SK-N-SH (cell line): ENCODE results near the gene AGMO. TPM values are rescaled to one million over a fixed set of nuclear protein-coding genes. Genes with fewer than 3 reads are reported as not detected.

Source experiments
- CTCF ChIA-PET: fragments of 300-600, 350-600 bp; formaldehyde crosslinking; extraction: SDS; loops from one replicate; lab custom pipeline; 2021; lab: Yijun Ruan, JAX
- POLR2A ChIA-PET: fragments of 350-600 bp; sonication (Branson Sonifier 250); formaldehyde crosslinking; extraction: SDS; loops from one replicate; lab custom pipeline; 2020; ENCODE audit warnings: antibody characterized with exemption, inconsistent platforms; lab: Yijun Ruan, JAX
- DNase-seq: peaks from one replicate; pipeline ENCODE4 v3.0.0; 2012
- H2AFZ ChIP-seq: fragments of 200-600 bp; sonication (generic); 2 replicates; pipeline ENCODE4 v1.8.1; 2016; ENCODE audit warnings: antibody characterized with exemption, mild to moderate bottlenecking, low read depth
- H3F3A ChIP-seq: fragments of 200-600 bp; sonication (generic); replicated peaks from 2 replicates; pipeline ENCODE3; 2016; ENCODE audit warnings: antibody characterized with exemption, mild to moderate bottlenecking; ENCODE audit not compliant: insufficient read depth
- H3K27ac ChIP-seq, 2 experiments: fragments of 200-500 bp in 1 of 2; fragments of 200-600 bp in 1 of 2; sonication (Bioruptor generic) in 1 of 2; sonication (generic), shearing (Covaris generic) in 1 of 2; 2 replicates each; pipeline versions ENCODE4 v1.5.1 to v1.6.1; 2014 to 2016; ENCODE audit warnings: low read depth in 2 of 2, inconsistent platforms in 1 of 2, low read length in 1 of 2, mild to moderate bottlenecking in 1 of 2, mixed read lengths in 1 of 2
- H3K27me3 ChIP-seq: fragments of 200-600 bp; sonication (generic), shearing (Covaris generic); 2 replicates; pipeline ENCODE4 v1.6.1; 2016; ENCODE audit warnings: mixed run types; ENCODE audit not compliant: insufficient read depth
- H3K36me3 ChIP-seq, 2 experiments: fragments of 200-500 bp in 1 of 2; fragments of 200-600 bp in 1 of 2; sonication (Bioruptor generic) in 1 of 2; sonication (generic) in 1 of 2; replicated peaks in 1 of 2; 2 replicates each; pipeline versions ENCODE3 to v1.5.1; 2014 to 2016; ENCODE audit warnings: low read length in 1 of 2, mild to moderate bottlenecking in 1 of 2; ENCODE audit not compliant: insufficient read depth in 2 of 2, control insufficient read depth in 1 of 2
- H3K4me1 ChIP-seq, 2 experiments: fragments of 200-500 bp in 1 of 2; fragments of 200-600 bp in 1 of 2; sonication (Bioruptor generic) in 1 of 2; sonication (generic), shearing (Covaris generic) in 1 of 2; 2 replicates each; pipeline versions ENCODE4 v1.5.1 to v1.6.1; 2014 to 2016; ENCODE audit warnings: low read depth in 1 of 2, low read length in 1 of 2, mixed run types in 1 of 2; ENCODE audit not compliant: insufficient read depth in 2 of 2, control insufficient read depth in 1 of 2
- H3K4me2 ChIP-seq: fragments of 200-600 bp; sonication (generic), shearing (Covaris generic); 2 replicates; pipeline ENCODE4 v1.6.1; 2017; ENCODE audit warnings: mixed run types
- H3K4me3 ChIP-seq, 2 experiments: fragments of 200-500 bp in 1 of 2; fragments of 200-600 bp in 1 of 2; sonication (Bioruptor generic) in 1 of 2; sonication (generic), shearing (Covaris generic) in 1 of 2; 2 replicates each; pipeline versions ENCODE4 v1.5.1 to v1.8.1; 2014 to 2016; ENCODE audit warnings: low read depth in 2 of 2, inconsistent platforms in 1 of 2, low read length in 1 of 2, mild to moderate bottlenecking in 1 of 2, mixed read lengths in 1 of 2, moderate library complexity in 1 of 2
- H3K79me2 ChIP-seq: fragments of 200-600 bp; sonication (generic); 2 replicates; pipeline ENCODE4 v1.8.1; 2017; ENCODE audit warnings: mild to moderate bottlenecking; ENCODE audit not compliant: insufficient read depth
- H3K9ac ChIP-seq: fragments of 200-600 bp; sonication (generic); 2 replicates; pipeline ENCODE4 v1.6.1; 2017; ENCODE audit warnings: mixed run types
- H3K9me2 ChIP-seq: fragments of 200-600 bp; sonication (generic); 2 replicates; pipeline ENCODE4 v1.6.1; 2017; ENCODE audit warnings: mixed run types
- H3K9me3 ChIP-seq: fragments of 200-600 bp; sonication (generic); 2 replicates; pipeline ENCODE4 v1.6.1; 2017; ENCODE audit warnings: mixed run types, mild to moderate bottlenecking, moderate library complexity
- H4K20me1 ChIP-seq: fragments of 200-600 bp; sonication (generic); 2 replicates; pipeline ENCODE4 v1.6.1; 2017; ENCODE audit warnings: mild to moderate bottlenecking, mixed run types; ENCODE audit not compliant: insufficient read depth
- ELF1 ChIP-seq: IDR thresholded peaks from 2 replicates; pipeline ENCODE4 v1.4.0; 2012
- FOSL2 ChIP-seq: IDR thresholded peaks from 2 replicates; pipeline ENCODE4 v1.4.0; 2012; ENCODE audit warnings: low read depth, mild to moderate bottlenecking, moderate library complexity, borderline replicate concordance
- IRF3 ChIP-seq: fragments of 150-350 bp; IDR thresholded peaks from 2 replicates; pipeline ENCODE4 v1.6.1; 2016; ENCODE audit warnings: mild to moderate bottlenecking, low read depth, low read length
- JUND ChIP-seq: IDR thresholded peaks from 2 replicates; pipeline ENCODE4 v1.4.0; 2012
- NFIC ChIP-seq: IDR thresholded peaks from 2 replicates; pipeline ENCODE4 v1.4.0; 2012; ENCODE audit warnings: borderline replicate concordance
- PBX3 ChIP-seq: IDR thresholded peaks from 2 replicates; pipeline ENCODE4; 2012
- POLR2AphosphoS5 ChIP-seq: IDR thresholded peaks from 2 replicates; pipeline ENCODE4 v1.6.1; 2012; ENCODE audit warnings: low read depth, low read length
- RAD21 ChIP-seq: IDR thresholded peaks from 2 replicates; pipeline ENCODE4 v1.6.1; 2012; ENCODE audit warnings: mild to moderate bottlenecking, low read length
- RCOR1 ChIP-seq: fragments of 150-350 bp; IDR thresholded peaks from 2 replicates; pipeline ENCODE4 v1.6.1; 2017; ENCODE audit warnings: antibody characterized with exemption, low read length
- RXRA ChIP-seq: IDR thresholded peaks from 2 replicates; pipeline ENCODE4 v1.4.0; 2012; ENCODE audit warnings: low read depth, mild to moderate bottlenecking, borderline replicate concordance
- SIN3A ChIP-seq: IDR thresholded peaks from 2 replicates; pipeline ENCODE4 v1.6.1; 2012; ENCODE audit warnings: low read depth, mild to moderate bottlenecking, low read length, moderate library complexity, borderline replicate concordance
- SMC3 ChIP-seq: IDR thresholded peaks from 2 replicates; pipeline ENCODE4 v1.6.1; 2012; ENCODE audit warnings: low read depth, low read length, improper control_type of control experiment
- TAF1 ChIP-seq: IDR thresholded peaks from 2 replicates; pipeline ENCODE4 v1.6.1; 2012; ENCODE audit warnings: low read depth, mild to moderate bottlenecking, low read length, moderate library complexity, borderline replicate concordance
- USF2 ChIP-seq: fragments of 150-350 bp; IDR thresholded peaks from 2 replicates; pipeline ENCODE4 v1.6.1; 2017; ENCODE audit warnings: antibody characterized with exemption, low read length, low read depth, borderline replicate concordance
- YY1 ChIP-seq: IDR thresholded peaks from 2 replicates; pipeline ENCODE4 v1.4.0; 2012; ENCODE audit warnings: low read depth, mild to moderate bottlenecking
- WGBS: methylation state at CpG from one replicate; pipeline ENCODE4 v1.1.6; 2017; ENCODE audit warnings: low lambda C conversion rate; 5-methylcytosine and 5-hydroxymethylcytosine counted together
- polyA plus RNA-seq, 3 experiments: library from polyadenylated mRNA; depleted of rRNA; stranded (reverse); fragments of >200 nt; gene quantifications; 2 replicates each; pipeline ENCODE4 v1.2.3, GENCODE V29; 2012
- TF ChIP-seq, protein P1 (sequence below): IDR thresholded peaks from 2 replicates; pipeline ENCODE4 v1.4.0; 2012; ENCODE audit warnings: low read depth, borderline replicate concordance
- TF ChIP-seq, protein P2 (sequence below): IDR thresholded peaks from 2 replicates; pipeline ENCODE4 v1.4.0; 2012; ENCODE audit warnings: low read depth, borderline replicate concordance

AGMO gene
- polyA plus RNA-seq, 1 of the 3 experiments (the other 2 are of a cell fraction) = 0.05 TPM

DNA sequence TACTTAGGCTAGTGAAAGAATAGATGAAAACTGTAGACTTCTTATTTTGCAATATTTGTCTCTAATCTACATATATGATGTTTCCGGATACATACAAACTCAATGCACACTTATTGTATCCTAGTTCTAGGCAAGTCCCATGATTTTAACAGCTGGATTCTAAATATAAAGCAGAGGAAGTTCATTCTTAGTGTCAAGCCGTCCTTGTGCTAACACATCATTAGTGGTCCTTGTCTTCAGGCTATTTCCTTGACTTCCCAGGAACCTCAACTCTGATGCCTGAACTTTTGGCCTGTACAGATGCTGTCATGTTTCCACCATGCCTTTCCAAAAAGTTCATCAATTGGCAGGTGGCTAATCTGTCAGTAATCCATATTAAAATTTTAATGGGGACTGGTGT, 357.4 kb downstream of the AGMO start:
- Histone ChIP-seq H4K20me1 (no peaks in the 10 kb centered on the region), H2AFZ (no peak overlapping the region), H3K4me2 (no peak overlapping the region), H3K36me3 (no peaks in the 10 kb centered on the region), H3K9me3 (no peaks in the 10 kb centered on the region), H3K9ac (no peak overlapping the region), H3K9me2 (no peaks in the 10 kb centered on the region), H3K27ac (no peak overlapping the region), H3K79me2 (no peaks in the 10 kb centered on the region), H3K4me3 (no peak overlapping the region), H3K4me1 (peaks cover 0 to 1% of the 10 kb centered on the region in 2 experiments; a peak in 2 of 4 replicates), H3K27me3 (no peaks in the 10 kb centered on the region), H3F3A (peaks cover 2% of the 10 kb centered on the region)
- CTCF ChIA-PET = interaction anchor here (0.6 kb wide), 1 partner anchor 347 kb away, joined by 3 read pairs; no protein-coding TSS in a partner anchor
- TF ChIP-seq FOSL2 = no peak
- TF ChIP-seq IRF3 = no peak
- TF ChIP-seq SIN3A = no peak
- TF ChIP-seq RCOR1 = no peak
- no peak for TF ChIP-seq RXRA
- TF ChIP-seq, protein P1, sequence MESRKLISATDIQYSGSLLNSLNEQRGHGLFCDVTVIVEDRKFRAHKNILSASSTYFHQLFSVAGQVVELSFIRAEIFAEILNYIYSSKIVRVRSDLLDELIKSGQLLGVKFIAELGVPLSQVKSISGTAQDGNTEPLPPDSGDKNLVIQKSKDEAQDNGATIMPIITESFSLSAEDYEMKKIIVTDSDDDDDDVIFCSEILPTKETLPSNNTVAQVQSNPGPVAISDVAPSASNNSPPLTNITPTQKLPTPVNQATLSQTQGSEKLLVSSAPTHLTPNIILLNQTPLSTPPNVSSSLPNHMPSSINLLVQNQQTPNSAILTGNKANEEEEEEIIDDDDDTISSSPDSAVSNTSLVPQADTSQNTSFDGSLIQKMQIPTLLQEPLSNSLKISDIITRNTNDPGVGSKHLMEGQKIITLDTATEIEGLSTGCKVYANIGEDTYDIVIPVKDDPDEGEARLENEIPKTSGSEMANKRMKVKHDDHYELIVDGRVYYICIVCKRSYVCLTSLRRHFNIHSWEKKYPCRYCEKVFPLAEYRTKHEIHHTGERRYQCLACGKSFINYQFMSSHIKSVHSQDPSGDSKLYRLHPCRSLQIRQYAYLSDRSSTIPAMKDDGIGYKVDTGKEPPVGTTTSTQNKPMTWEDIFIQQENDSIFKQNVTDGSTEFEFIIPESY = no peak
- TF ChIP-seq JUND = no peak
- TF ChIP-seq, protein P2, sequence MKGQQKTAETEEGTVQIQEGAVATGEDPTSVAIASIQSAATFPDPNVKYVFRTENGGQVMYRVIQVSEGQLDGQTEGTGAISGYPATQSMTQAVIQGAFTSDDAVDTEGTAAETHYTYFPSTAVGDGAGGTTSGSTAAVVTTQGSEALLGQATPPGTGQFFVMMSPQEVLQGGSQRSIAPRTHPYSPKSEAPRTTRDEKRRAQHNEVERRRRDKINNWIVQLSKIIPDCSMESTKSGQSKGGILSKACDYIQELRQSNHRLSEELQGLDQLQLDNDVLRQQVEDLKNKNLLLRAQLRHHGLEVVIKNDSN = no peak
- no peak for TF ChIP-seq YY1
- no peak for TF ChIP-seq ELF1
- no peak for TF ChIP-seq SMC3
- TF ChIP-seq TAF1 = no peak
- TF ChIP-seq RAD21 = no peak
- TF ChIP-seq PBX3 = no peak
- TF ChIP-seq NFIC = no peak
- no peak for TF ChIP-seq POLR2AphosphoS5
- no peak for TF ChIP-seq USF2
- POLR2A ChIA-PET = no interaction called here
- no peak for DNase-seq
- WGBS = 82% methylated on average over 2 of the region's 2 CpGs
